Measurements from ENCODE around the gene MBNL2.

DNA sequence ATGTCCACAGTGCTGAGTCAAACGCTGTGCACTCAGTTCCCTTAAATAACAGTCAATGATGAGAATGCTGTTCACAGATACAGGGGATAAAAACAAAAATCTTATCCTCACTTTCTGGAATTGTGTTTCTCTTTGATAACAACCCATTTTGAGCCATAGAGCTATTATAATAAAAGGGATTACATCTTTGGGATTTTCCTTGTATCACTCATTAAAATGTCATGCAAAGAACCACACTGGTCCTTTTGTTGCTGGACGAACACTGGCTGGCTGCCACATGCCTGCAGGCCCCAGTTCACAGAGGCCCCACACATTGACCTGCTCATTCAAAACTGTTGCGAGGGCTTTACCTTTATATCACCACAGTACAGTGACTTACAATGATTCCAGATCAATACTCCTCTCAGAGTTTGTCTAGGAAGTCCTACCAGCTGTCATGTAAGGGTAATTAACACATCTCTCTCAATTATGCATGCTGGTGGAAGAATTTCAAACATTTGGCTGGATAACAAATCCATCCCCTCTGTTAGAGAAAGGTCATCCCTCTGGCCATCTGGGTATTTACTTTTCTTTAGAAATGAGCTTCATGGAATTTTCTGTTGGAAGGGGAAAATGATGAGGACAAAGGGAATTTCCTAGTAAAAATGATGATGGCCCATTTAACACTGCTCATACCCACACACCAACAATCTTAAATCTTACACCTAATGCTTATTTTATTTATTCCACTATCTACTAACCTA is 85.9 kb downstream of the MBNL2 start:
- TF ChIP-seq CTCF (conservative IDR thresholded peaks at IDR 0.05) (no peak), ZFX (IDR thresholded peaks at IDR 0.05) (no peak)
